ENCODE data around the gene RABGAP1L. TPM values are rescaled to one million over a fixed set of nuclear protein-coding genes. Genes with fewer than 3 reads are reported as not detected.
"Not testable (repeated sequence)": the region's sequence is repeated elsewhere in the genome, so short reads cannot be mapped to it uniquely, and the experiment has no call there.

Gene RABGAP1L
- total RNA-seq, 4 donors from 2014 or later = 170 to 282 (median 182) TPM

DNA sequence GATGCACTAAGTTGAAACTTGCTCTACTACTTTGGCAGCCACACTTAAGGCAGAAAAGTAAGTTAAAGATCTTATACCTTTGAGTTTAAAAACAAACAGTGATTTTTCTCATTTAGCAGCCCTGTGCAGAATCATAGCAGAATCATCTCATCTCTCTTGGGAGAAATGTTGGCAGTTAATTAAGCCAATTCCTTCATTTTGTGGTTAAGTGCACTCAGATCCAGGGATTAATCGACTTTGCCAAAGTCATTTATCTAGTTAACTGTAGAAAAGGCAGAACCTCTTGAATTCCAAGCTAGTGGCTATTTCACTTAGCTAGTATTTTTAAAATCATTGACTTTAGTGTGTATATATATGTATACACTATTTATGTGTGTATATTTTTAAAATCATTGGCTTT lies 413.5 kb downstream of the RABGAP1L start:
- Histone ChIP-seq H3K36me3 (no peaks in the 10 kb centered on the region), H3K27me3 (no peaks in the 10 kb centered on the region), H3K4me1 (no peaks in the 10 kb centered on the region), H3K27ac (no peak overlapping the region), H3K4me3 (no peak overlapping the region), H3K9me3 (peaks cover 0 to 13% (median 3%) of the 10 kb centered on the region in 4 donors)
- no peak for DNase-seq
- TF ChIP-seq, protein P1, sequence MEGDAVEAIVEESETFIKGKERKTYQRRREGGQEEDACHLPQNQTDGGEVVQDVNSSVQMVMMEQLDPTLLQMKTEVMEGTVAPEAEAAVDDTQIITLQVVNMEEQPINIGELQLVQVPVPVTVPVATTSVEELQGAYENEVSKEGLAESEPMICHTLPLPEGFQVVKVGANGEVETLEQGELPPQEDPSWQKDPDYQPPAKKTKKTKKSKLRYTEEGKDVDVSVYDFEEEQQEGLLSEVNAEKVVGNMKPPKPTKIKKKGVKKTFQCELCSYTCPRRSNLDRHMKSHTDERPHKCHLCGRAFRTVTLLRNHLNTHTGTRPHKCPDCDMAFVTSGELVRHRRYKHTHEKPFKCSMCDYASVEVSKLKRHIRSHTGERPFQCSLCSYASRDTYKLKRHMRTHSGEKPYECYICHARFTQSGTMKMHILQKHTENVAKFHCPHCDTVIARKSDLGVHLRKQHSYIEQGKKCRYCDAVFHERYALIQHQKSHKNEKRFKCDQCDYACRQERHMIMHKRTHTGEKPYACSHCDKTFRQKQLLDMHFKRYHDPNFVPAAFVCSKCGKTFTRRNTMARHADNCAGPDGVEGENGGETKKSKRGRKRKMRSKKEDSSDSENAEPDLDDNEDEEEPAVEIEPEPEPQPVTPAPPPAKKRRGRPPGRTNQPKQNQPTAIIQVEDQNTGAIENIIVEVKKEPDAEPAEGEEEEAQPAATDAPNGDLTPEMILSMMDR (IDR thresholded peaks at IDR 0.05) = no peak
- TF ChIP-seq POLR2A (IDR thresholded peaks at IDR 0.05) = no peak

DNA sequence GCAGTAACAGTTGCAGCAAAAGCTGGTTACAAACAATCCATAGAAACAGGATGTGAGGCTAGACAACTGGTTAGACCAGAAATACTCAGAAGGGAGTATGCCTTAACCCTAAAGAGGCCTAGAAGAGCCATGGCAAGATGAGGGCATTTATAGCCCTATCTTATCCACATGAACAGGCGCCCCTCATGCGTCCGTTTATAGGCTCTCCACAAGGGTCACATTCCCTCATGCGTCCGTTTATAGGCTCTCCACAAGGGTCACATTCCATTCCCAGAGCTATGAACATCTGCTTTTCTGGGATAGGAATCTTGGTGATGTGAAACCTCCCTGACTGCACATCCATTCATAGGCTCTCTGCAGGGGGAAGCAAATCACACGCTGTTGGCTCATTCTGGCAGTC lies 416.8 kb downstream of the RABGAP1L start:
- H3K27ac ChIP-seq, DNase-seq, H3K27me3 ChIP-seq, H3K36me3 ChIP-seq, H3K4me3 ChIP-seq, H3K4me1 ChIP-seq: not testable (repeated sequence)
- H3K9me3 ChIP-seq = peaks cover 0 to 13% (median 3%) of the 10 kb centered on the region in 4 donors

DNA sequence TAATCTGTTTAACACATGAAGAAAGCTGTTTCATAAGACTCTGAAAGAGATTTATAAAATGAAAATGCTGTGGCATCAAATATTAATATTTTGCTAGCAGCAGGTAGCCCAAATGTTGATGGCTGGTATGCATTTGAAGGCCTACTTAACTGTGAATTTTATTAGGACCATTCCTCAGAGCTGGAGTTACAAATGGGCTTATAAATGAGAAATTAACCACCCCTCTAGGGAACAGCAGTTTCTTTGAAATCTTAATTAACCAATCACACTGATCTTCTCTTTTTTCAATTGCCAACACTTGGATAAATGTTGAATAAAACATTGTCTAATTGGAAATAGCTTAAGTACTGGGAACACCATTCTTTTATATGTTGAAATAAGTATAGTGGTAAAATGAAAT lies 418.4 kb downstream of the RABGAP1L start:
- H3K4me1 ChIP-seq = no peaks in the 10 kb centered on the region
- no peaks in the 10 kb centered on the region for H3K27me3 ChIP-seq
- no peak for DNase-seq
- H3K9me3 ChIP-seq = peaks cover 0 to 13% (median 3%) of the 10 kb centered on the region in 4 donors
- no peak overlapping the region for H3K4me3 ChIP-seq
- no peaks in the 10 kb centered on the region for H3K36me3 ChIP-seq
- TF ChIP-seq, protein P1 (IDR thresholded peaks at IDR 0.05) = no peak
- TF ChIP-seq POLR2A (IDR thresholded peaks at IDR 0.05) = no peak
- no peak overlapping the region for H3K27ac ChIP-seq

- H3K27me3 ChIP-seq = no peaks in the 10 kb centered on the region
- TF ChIP-seq, protein P1 (IDR thresholded peaks at IDR 0.05) = no peak
- TF ChIP-seq POLR2A (IDR thresholded peaks at IDR 0.05) = no peak
- H3K4me3 ChIP-seq = no peak overlapping the region
Measured at GRCh38 chr1:174580801-174581200, 421.5 kb downstream of the RABGAP1L start.

GRCh38 chr1:174583316-174583715 lies 424.0 kb downstream of the RABGAP1L start:
- no peak for TF ChIP-seq POLR2A (IDR thresholded peaks at IDR 0.05)
- TF ChIP-seq, protein P1 (IDR thresholded peaks at IDR 0.05) = no peak
- Histone ChIP-seq H3K4me1 (no peaks in the 10 kb centered on the region), H3K9me3 (no peaks in the 10 kb centered on the region)

More at GRCh38 chr1:174580801-174581200, 421.5 kb downstream of the RABGAP1L start:
- no peak overlapping the region for H3K27ac ChIP-seq
- no peak for DNase-seq
- H3K4me1 ChIP-seq = no peaks in the 10 kb centered on the region
- no peaks in the 10 kb centered on the region for H3K36me3 ChIP-seq
- H3K9me3 ChIP-seq = peaks cover 0 to 7% (median 2%) of the 10 kb centered on the region in 4 donors

DNA sequence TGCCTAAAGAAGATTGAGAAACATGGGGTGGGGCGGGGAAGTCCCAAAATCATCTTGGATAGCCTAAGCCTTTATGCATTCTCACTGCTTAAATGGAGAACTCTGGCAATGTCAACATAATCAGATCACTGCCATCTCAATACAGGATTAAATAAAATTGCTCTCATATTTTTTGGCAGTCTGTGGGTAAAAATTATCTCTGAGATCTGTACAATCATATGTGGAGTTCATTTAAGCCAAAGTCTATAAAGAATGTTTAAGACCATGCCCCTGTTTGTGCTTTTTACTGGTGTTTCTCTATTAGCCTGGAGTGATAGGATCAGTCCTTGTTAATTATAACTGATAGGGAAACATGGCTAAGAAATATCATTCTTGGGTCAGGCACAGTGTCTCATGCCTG lies 424.8 kb downstream of the RABGAP1L start:
- no peaks in the 10 kb centered on the region for H3K36me3 ChIP-seq
- no peak for DNase-seq
- TF ChIP-seq POLR2A (IDR thresholded peaks at IDR 0.05) = no peak
- TF ChIP-seq, protein P1 (IDR thresholded peaks at IDR 0.05) = no peak
- H3K9me3 ChIP-seq = no peaks in the 10 kb centered on the region
- no peaks in the 10 kb centered on the region for H3K27me3 ChIP-seq
- H3K4me3 ChIP-seq = no peak overlapping the region
- H3K4me1 ChIP-seq = no peaks in the 10 kb centered on the region
- no peak overlapping the region for H3K27ac ChIP-seq

More at GRCh38 chr1:174583316-174583715, 424.0 kb downstream of the RABGAP1L start:
- DNase-seq = no peak
- H3K27me3 ChIP-seq = no peaks in the 10 kb centered on the region
- no peak overlapping the region for H3K27ac ChIP-seq
- no peaks in the 10 kb centered on the region for H3K36me3 ChIP-seq
- H3K4me3 ChIP-seq = no peak overlapping the region

GRCh38 chr1:174588618-174589017 lies 429.3 kb downstream of the RABGAP1L start:
- H3K27me3 ChIP-seq, H3K36me3 ChIP-seq, H3K4me3 ChIP-seq, H3K4me1 ChIP-seq, DNase-seq, H3K27ac ChIP-seq, H3K9me3 ChIP-seq: not testable (repeated sequence)

Measured in Peyer's patch (tissue), 4 donors.